ENCODE measurements around the gene INPP5K.
"Not testable (repeated sequence)": the region's sequence is repeated elsewhere in the genome, so short reads cannot be mapped to it uniquely, and the experiment has no call there.

The INPP5K gene

GRCh38 chr17:1551741-1552140, 35.3 kb upstream of the INPP5K start:
- DNase-seq, result no peak
- in situ Hi-C loops (cut with MboI; ENCODE audit: low pct_unique_long_range_greater_than_20kb, low sequenced_read_pairs), result no loop called here

DNA sequence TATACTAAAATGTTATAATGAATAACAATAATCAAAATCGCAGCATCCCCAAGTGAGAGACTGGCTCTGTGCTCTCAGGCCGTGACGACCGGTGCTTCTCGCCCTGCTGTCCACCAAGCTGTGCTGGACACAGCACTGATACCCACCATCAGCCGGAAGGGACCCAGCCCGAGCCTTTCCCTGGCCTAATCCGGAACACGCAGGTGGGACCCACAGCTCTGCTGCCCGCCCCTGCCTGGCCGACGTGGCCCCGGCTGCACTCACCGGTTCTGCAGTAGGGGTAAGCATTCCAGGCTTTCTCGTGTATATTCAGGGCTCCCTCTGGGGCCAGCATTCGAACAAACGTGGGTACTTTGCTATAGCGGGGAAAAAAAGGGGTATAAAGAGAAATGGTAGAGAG, 31.6 kb upstream of the INPP5K start:
- in situ Hi-C loops (cut with MboI; ENCODE audit: low pct_unique_long_range_greater_than_20kb, low sequenced_read_pairs), result no loop called here

GRCh38 chr17:1546292-1546922, 30.0 kb upstream of the INPP5K start:
- in situ Hi-C loops (cut with MboI; ENCODE audit: low pct_unique_long_range_greater_than_20kb, low sequenced_read_pairs), result no loop called here
- no peak for DNase-seq

More for the DNA sequence above, 31.6 kb upstream of the INPP5K start:
- no peak for DNase-seq

GRCh38 chr17:1545618-1546017, 29.2 kb upstream of the INPP5K start:
- in situ Hi-C loops (cut with MboI; ENCODE audit: low pct_unique_long_range_greater_than_20kb, low sequenced_read_pairs), result no loop called here
- no peak for DNase-seq

DNA sequence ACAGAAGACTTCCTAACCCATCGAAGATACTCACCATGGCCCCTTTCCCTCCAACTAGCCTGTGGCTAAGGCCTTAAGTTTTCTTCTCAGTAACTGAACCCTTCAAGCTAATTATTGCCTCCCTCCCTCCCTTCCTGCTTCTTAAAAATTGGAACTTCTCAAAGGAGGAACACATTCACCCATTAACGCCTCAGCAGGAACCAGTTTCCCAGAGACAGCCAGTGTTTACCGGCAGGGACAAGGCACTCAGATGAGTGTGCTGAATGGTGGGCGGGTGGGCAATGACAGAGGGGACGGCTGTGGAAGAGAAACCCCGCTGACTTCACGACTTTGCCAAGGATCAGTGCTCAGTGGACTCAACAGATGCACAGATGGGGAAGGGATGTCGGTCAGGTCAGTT, 25.9 kb upstream of the INPP5K start:
- in situ Hi-C loops (cut with MboI; ENCODE audit: low pct_unique_long_range_greater_than_20kb, low sequenced_read_pairs), result no loop called here
- DNase-seq, result no peak

- in situ Hi-C loops (cut with MboI; ENCODE audit: low pct_unique_long_range_greater_than_20kb, low sequenced_read_pairs), result no loop called here
- DNase-seq, result no peak
Measured at GRCh38 chr17:1541367-1541904, 25.0 kb upstream of the INPP5K start.

DNA sequence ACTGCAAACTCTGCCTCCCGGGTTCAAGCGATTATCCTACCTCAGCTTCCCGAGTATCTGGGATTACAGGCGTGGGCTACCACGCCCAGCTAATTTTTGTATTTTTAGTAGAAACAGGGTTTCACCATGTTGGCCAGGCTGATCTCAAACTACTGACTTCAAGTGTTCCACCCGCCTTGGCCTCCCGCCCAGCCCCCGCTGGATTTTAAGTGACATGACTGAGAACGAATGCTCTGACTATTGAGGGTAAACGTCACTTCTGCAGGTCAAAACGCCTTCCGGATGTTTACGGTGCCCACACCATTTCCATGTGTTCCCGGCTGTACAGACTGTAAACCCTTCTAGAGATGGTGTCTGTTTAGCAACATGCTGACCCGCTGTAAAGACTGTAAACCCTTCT, 23.4 kb upstream of the INPP5K start:
- in situ Hi-C loops (cut with MboI; ENCODE audit: low pct_unique_long_range_greater_than_20kb, low sequenced_read_pairs), result no loop called here
- DNase-seq, result no peak

- in situ Hi-C loops (cut with MboI; ENCODE audit: low pct_unique_long_range_greater_than_20kb, low sequenced_read_pairs), result no loop called here
- no peak for DNase-seq
Measured at GRCh38 chr17:1535737-1536136, 19.3 kb upstream of the INPP5K start.

DNA sequence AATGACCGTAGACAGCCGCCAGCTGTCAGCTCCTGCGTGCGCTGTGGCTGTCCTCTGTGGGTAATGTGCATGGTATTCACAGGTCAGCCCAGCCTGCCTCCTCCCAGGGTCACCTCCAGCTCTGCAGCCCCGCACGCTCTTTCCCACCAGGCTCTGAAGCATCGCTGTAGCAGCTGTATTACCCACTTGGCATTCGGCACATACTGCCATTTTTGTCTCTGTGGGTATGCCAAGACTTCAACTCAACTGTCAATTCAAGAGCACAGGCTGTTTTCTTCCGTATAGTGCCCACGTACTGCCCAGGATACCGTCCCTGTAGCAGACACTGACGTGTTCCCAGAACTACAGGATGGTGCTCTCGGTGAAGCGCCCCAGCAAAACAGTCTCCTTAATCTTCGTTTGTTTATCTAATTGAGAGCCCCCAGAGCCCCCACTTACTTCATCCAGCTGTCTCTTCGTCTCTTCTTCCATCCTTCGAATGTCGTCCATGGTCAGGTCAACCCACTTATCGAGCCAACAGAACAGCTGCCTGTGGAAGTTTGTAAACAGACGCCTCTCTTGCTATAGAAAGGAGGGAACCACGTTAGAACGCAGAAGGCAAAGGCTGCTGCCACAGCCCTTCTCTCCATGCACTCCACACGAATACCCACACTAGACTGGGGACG, 17.4 kb upstream of the INPP5K start:
- in situ Hi-C loops (cut with MboI; ENCODE audit: low pct_unique_long_range_greater_than_20kb, low sequenced_read_pairs), result no loop called here
- no peak for DNase-seq

- DNase-seq, result peak; percentile 82
- in situ Hi-C loops (cut with MboI; ENCODE audit: low pct_unique_long_range_greater_than_20kb, low sequenced_read_pairs), result no loop called here
Measured at GRCh38 chr17:1532836-1533602, 16.6 kb upstream of the INPP5K start.

DNA sequence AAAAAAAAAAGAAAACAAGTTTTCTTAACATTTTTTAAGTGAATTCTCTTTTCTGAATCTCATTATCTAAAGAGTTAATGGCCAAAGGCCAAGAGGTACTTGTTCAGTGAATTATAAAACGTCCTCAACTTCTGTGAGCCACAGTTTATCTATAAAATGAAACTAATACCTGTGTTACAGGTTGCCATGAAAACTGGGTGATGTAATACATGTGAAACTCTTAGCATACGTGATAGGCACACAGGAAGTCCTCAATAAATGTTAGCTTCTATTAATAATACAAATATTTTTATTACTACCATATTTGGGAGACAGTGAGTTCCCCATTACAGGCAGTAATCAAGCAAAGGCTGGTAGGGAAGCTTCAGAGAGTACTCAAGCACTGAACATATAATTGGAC, 13.5 kb upstream of the INPP5K start:
- in situ Hi-C loops (cut with MboI; ENCODE audit: low pct_unique_long_range_greater_than_20kb, low sequenced_read_pairs), result no loop called here
- no peak for DNase-seq

DNA sequence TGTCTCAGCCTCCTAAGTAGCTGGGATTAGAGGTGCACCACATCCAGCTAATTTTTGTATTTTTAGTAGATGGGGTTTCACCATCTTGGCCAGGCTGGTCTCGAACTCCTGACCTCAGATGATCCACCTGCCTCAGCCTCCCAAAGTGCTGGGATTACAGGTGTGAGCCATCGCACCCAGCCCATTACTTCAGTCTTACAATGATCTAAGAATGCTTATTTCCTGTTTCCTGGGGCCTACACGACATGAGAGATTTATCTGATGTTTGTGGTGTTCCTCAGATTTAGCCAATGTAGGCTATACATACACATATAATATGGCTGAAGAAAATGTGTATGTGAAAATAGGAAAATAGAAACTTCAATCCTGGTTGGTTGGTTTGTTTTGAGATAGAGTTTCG, 10.5 kb upstream of the INPP5K start:
- DNase-seq; in situ Hi-C loops (cut with MboI; ENCODE audit: low pct_unique_long_range_greater_than_20kb, low sequenced_read_pairs): not testable (repeated sequence)

DNA sequence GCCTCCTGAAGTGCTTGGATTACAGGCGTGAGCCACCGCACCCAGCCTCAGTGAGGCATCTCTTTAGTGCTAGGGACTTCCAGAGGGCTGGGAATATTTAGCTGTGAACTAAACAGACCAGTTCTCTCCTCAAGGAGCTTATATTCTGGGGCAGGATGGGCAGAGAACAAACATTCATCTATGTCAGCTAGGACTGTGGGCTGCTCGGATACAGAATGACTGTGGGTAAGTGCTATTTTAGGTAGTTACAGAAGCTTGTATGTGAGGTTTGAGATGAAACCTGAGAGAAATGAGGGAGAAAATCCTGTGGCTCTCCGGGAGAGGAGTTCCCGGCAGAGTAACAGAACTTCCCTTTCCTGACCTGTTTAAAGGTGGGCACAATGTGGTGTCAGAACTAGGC, 6.2 kb upstream of the INPP5K start:
- in situ Hi-C loops (cut with MboI; ENCODE audit: low pct_unique_long_range_greater_than_20kb, low sequenced_read_pairs), result no loop called here
- no peak for DNase-seq

GRCh38 chr17:1521086-1521640, 4.8 kb upstream of the INPP5K start:
- in situ Hi-C loops (cut with MboI; ENCODE audit: low pct_unique_long_range_greater_than_20kb, low sequenced_read_pairs), result no loop called here
- DNase-seq, result no peak

DNA sequence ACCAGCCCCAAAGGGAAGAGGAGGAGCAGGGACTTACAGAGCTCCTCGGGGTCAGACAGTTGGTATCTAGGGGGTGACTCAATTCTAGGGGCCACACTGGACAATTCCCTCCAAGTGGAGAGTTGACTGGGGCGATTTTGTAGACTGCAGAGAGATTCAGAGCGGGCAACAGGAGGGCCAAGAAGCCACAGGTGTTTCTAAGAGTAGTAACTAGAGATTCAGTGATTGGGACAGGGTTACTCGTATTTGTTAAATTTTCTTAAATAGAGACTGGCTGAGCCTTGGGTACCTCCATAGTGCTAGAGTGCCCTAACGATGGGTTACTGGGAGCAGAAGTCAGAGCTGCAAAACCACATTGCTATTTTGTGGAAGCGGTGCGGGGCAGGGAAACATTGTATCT, 3.3 kb upstream of the INPP5K start:
- in situ Hi-C loops (cut with MboI; ENCODE audit: low pct_unique_long_range_greater_than_20kb, low sequenced_read_pairs), result no loop called here
- DNase-seq, result no peak

- DNase-seq, result no peak
- in situ Hi-C loops (cut with MboI; ENCODE audit: low pct_unique_long_range_greater_than_20kb, low sequenced_read_pairs), result no loop called here
Measured at GRCh38 chr17:1518410-1518809, 2.0 kb upstream of the INPP5K start.

- peak; percentile 84 for DNase-seq
Measured at GRCh38 chr17:1515640-1516387, 598 bp downstream of the INPP5K start.

DNA sequence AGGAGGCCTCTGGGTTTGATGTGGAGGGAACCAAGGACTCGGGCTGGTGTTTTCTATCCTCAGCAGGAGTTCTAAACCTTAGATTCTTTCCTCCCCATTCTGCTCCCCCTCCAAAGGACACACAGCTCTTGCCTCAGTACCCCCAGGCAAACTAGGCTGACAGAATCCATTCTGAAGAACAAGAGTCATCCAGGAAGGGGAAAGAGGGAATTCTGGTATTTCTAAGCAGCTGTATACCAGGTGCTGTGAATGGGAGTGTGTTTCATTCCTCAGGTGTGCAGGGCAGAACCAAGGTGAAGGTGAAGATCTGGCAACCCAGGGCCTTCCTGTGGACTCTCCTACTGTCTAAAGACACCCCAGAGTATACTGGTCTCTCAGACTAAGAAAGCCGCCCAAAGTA, 4.1 kb downstream of the INPP5K start:
- no peak for DNase-seq
- in situ Hi-C loops (cut with MboI; ENCODE audit: low pct_unique_long_range_greater_than_20kb, low sequenced_read_pairs), result no loop called here

More at GRCh38 chr17:1515640-1516387, 598 bp downstream of the INPP5K start:
- in situ Hi-C loops (cut with MboI; ENCODE audit: low pct_unique_long_range_greater_than_20kb, low sequenced_read_pairs), result no loop called here

- no peak for DNase-seq
- in situ Hi-C loops (cut with MboI; ENCODE audit: low pct_unique_long_range_greater_than_20kb, low sequenced_read_pairs), result no loop called here
Measured at GRCh38 chr17:1511756-1512321, 4.6 kb downstream of the INPP5K start.
